ENCODE measurements around the gene TREM2. TPM values are rescaled to one million over a fixed set of nuclear protein-coding genes. Genes with fewer than 3 reads are reported as not detected.

The TREM2 gene
- total and polyA plus RNA-seq, 10 of the 15 experiments (the other 5 are each of a cell fraction or from before 2014, with no cell fraction given), result not detected

DNA sequence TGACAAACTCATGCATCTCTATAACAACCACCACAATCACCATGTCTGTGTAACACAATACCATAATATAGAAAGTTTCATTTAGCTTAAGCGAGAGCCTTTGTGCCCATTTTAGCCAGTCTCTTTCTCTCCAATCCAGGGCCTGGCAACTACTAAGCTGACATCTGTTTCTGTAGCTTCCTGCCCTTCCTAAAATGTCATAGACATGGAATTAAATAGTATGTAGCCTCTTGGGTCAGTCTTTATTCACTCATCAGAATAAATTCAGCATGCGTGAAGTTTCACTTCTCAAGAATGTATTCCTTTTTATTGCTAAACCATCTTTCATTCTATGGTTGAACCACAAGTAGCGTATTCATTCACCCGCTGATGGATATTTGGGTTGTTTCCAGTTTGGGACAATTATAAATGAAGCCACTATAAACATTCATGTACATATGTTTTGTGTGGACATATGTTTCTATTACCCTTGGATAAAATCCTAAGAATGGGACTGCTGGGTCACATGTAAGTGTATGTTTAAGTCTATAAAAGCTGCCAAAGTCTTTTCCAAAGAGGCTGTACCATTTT lies 1.7 kb upstream of the TREM2 start:
- SMC1A ChIA-PET (ENCODE audit: uncharacterized antibody, unreplicated experiment), result interaction anchor here (1.2 kb wide), 1 partner anchor 73 kb away, joined by 3 read pairs; no protein-coding TSS in a partner anchor
- no peak for FAIRE-seq
- Histone ChIP-seq H3K4me3 (no peak overlapping the region), H3K4me1 (ENCODE audit: control insufficient read depth, insufficient read depth, low read length) (no peaks in the 10 kb centered on the region), H3K79me2 (ENCODE audit: control insufficient read depth, insufficient read depth, low read length) (no peaks in the 10 kb centered on the region), H2AFZ (ENCODE audit: control insufficient read depth, low read depth, low read length) (no peak overlapping the region), H3K27me3 (replicated peaks in 1 of 2; ENCODE audit: control insufficient read depth in 2 of 2, insufficient read depth in 2 of 2, low read length in 1 of 2) (peaks cover 0 to 2% of the 10 kb centered on the region in 2 experiments; a peak in 1 of 4 replicates), H3K4me2 (ENCODE audit: control insufficient read depth, insufficient read depth) (no peak overlapping the region), H3K9me3 (replicated peaks; ENCODE audit: control insufficient read depth, insufficient read depth, low read length) (no peaks in the 10 kb centered on the region), H4K20me1 (ENCODE audit: control insufficient read depth, insufficient read depth) (no peaks in the 10 kb centered on the region), H3K36me3 (ENCODE audit: control insufficient read depth in 2 of 2, insufficient read depth in 2 of 2, low read length in 1 of 2) (no peaks in the 10 kb centered on the region), H3K27ac (ENCODE audit: control insufficient read depth, insufficient read depth) (no peak overlapping the region), H3K9ac (ENCODE audit: control insufficient read depth, insufficient read depth, low read length) (no peak overlapping the region)
- no peak for ATAC-seq
- intact Hi-C loops (cut with micrococcal nuclease; ENCODE audit: unreplicated experiment), result no loop called here
- WGBS (ENCODE audit: insufficient coverage, insufficient replicate concordance, low lambda C conversion rate, missing lambda C conversion rate), result 36% methylated on average over 4 of the region's 4 CpGs
- POLR2A ChIA-PET, result no interaction called here
- no peak for DNase-seq (ENCODE audit: low read depth, low spot score)
- BruUV-seq (replicated peaks), result no TSS peak
- in situ Hi-C loops (cut with MboI), result no loop called here
- CTCF ChIA-PET, result interaction anchor here (1.4 kb wide), 1 partner anchor 18 kb away, joined by 5 read pairs; no protein-coding TSS in a partner anchor
- RAD21 ChIA-PET (ENCODE audit: unreplicated experiment), result no interaction called here
- no peak for TF ChIP-seq MEF2A (IDR thresholded peaks at IDR 0.05; ENCODE audit: insufficient read depth, low read depth, low read length)
- TF ChIP-seq ZNF207 (IDR thresholded peaks at IDR 0.05; ENCODE audit: borderline replicate concordance), result no peak
- no peak for TF ChIP-seq ETV6 (conservative IDR thresholded peaks at IDR 0.05 in 1 of 2, IDR thresholded peaks at IDR 0.05 in 1 of 2; ENCODE audit: borderline replicate concordance in 1 of 2, low read depth in 1 of 2)
- TF ChIP-seq, protein P1, sequence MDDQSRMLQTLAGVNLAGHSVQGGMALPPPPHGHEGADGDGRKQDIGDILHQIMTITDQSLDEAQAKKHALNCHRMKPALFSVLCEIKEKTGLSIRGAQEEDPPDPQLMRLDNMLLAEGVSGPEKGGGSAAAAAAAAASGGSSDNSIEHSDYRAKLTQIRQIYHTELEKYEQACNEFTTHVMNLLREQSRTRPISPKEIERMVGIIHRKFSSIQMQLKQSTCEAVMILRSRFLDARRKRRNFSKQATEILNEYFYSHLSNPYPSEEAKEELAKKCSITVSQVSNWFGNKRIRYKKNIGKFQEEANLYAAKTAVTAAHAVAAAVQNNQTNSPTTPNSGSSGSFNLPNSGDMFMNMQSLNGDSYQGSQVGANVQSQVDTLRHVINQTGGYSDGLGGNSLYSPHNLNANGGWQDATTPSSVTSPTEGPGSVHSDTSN (IDR thresholded peaks at IDR 0.05; ENCODE audit: insufficient replicate concordance, low read depth, low read length), result no peak
- TF ChIP-seq, protein P2, sequence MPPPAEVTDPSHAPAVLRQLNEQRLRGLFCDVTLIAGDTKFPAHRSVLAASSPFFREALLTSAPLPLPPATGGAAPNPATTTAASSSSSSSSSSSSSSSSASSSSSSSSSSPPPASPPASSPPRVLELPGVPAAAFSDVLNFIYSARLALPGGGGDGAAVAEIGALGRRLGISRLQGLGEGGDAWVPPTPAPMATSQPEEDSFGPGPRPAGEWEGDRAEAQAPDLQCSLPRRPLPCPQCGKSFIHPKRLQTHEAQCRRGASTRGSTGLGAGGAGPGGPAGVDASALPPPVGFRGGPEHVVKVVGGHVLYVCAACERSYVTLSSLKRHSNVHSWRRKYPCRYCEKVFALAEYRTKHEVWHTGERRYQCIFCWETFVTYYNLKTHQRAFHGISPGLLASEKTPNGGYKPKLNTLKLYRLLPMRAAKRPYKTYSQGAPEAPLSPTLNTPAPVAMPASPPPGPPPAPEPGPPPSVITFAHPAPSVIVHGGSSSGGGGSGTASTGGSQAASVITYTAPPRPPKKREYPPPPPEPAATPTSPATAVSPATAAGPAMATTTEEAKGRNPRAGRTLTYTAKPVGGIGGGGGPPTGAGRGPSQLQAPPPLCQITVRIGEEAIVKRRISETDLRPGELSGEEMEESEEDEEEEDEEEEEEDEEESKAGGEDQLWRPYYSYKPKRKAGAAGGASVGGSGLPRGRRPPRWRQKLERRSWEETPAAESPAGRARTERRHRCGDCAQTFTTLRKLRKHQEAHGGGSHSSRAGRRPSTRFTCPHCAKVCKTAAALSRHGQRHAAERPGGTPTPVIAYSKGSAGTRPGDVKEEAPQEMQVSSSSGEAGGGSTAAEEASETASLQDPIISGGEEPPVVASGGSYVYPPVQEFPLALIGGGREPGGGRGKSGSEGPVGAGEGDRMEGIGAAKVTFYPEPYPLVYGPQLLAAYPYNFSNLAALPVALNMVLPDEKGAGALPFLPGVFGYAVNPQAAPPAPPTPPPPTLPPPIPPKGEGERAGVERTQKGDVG (CRISPR knock-in tag; IDR thresholded peaks at IDR 0.05), result no peak
- TF ChIP-seq NFIC (IDR thresholded peaks at IDR 0.05; ENCODE audit: low read depth, low read length), result no peak
- TF ChIP-seq PAX5 (IDR thresholded peaks at IDR 0.05; ENCODE audit: borderline replicate concordance, low read depth, low read length), result no peak
- TF ChIP-seq, protein P3, sequence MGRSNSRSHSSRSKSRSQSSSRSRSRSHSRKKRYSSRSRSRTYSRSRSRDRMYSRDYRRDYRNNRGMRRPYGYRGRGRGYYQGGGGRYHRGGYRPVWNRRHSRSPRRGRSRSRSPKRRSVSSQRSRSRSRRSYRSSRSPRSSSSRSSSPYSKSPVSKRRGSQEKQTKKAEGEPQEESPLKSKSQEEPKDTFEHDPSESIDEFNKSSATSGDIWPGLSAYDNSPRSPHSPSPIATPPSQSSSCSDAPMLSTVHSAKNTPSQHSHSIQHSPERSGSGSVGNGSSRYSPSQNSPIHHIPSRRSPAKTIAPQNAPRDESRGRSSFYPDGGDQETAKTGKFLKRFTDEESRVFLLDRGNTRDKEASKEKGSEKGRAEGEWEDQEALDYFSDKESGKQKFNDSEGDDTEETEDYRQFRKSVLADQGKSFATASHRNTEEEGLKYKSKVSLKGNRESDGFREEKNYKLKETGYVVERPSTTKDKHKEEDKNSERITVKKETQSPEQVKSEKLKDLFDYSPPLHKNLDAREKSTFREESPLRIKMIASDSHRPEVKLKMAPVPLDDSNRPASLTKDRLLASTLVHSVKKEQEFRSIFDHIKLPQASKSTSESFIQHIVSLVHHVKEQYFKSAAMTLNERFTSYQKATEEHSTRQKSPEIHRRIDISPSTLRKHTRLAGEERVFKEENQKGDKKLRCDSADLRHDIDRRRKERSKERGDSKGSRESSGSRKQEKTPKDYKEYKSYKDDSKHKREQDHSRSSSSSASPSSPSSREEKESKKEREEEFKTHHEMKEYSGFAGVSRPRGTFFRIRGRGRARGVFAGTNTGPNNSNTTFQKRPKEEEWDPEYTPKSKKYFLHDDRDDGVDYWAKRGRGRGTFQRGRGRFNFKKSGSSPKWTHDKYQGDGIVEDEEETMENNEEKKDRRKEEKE (IDR thresholded peaks at IDR 0.05), result no peak
- TF ChIP-seq ZNF24 (IDR thresholded peaks at IDR 0.05), result no peak
- no peak for TF ChIP-seq RBBP5 (conservative IDR thresholded peaks at IDR 0.05)
- TF ChIP-seq SREBF1 (IDR thresholded peaks at IDR 0.05; ENCODE audit: low read length), result no peak
- no peak for TF ChIP-seq SMAD5 (IDR thresholded peaks at IDR 0.05; ENCODE audit: low read depth)
- TF ChIP-seq PAX8 (IDR thresholded peaks at IDR 0.05), result no peak
- TF ChIP-seq JUND (IDR thresholded peaks at IDR 0.05; ENCODE audit: low read depth, low read length), result no peak
- no peak for TF ChIP-seq GATAD2B (conservative IDR thresholded peaks at IDR 0.05; ENCODE audit: low read depth)
